GM12891 (cell line): ENCODE data around the gene GRAMD2B.

Source experiments
- PAX5 ChIP-seq: IDR thresholded peaks from 2 replicates; pipeline ENCODE4 v1.6.1; 2011; ENCODE audit warnings: low read length, moderate library complexity, mild to moderate bottlenecking; ENCODE audit not compliant: insufficient read depth, severe bottlenecking
- POLR2A ChIP-seq: IDR thresholded peaks from 2 replicates; pipeline ENCODE4 v1.6.1; 2011; ENCODE audit warnings: low read depth, low read length, control low read depth
- POLR2AphosphoS5 ChIP-seq: IDR thresholded peaks from 2 replicates; pipeline ENCODE4 v1.6.1; 2011; ENCODE audit warnings: low read depth, low read length, control low read depth
- POU2F2 ChIP-seq: IDR thresholded peaks from 2 replicates; pipeline ENCODE4 v1.6.1; 2011; ENCODE audit warnings: low read depth, mild to moderate bottlenecking, control low read depth, low read length, moderate library complexity
- SPI1 ChIP-seq: IDR thresholded peaks from 2 replicates; pipeline ENCODE4 v1.6.1; 2011; ENCODE audit warnings: low read depth, low read length, control low read depth
- TAF1 ChIP-seq: IDR thresholded peaks from 2 replicates; pipeline ENCODE4 v1.6.1; 2011; ENCODE audit warnings: low read depth, low read length, control low read depth

DNA sequence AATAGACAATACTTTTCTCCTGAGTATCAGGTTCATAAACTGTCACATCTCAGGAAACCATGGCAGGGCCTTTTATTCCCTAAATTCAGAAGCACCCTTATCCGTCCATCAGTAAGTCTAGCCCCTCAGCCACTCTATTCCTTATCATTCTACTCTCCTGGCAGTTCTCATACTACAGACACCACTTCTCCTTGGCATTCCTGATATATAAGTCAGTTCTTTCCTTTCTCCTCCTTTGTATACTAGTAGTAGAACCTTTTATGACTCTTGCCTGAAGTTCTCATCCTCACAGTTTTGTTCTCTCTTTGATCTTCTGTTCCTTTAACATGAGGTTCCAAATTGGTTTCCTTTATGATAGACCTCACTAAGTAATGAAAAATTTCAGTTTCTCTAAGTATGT is 29.3 kb downstream of the GRAMD2B start:
- TF ChIP-seq SPI1 = no peak
- TF ChIP-seq TAF1 = no peak
- TF ChIP-seq POLR2AphosphoS5 = no peak
- no peak for TF ChIP-seq POLR2A
- no peak for TF ChIP-seq POU2F2
- no peak for TF ChIP-seq PAX5
